SK-N-SH (cell line): ENCODE results near the gene AMELY. TPM values are rescaled to one million over a fixed set of nuclear protein-coding genes. Genes with fewer than 3 reads are reported as not detected.

ENCODE experiments used
- CTCF ChIA-PET: fragments of 300-600, 350-600 bp; formaldehyde crosslinking; extraction: SDS; loops from one replicate; lab custom pipeline; 2021; lab: Yijun Ruan, JAX
- POLR2A ChIA-PET: fragments of 350-600 bp; sonication (Branson Sonifier 250); formaldehyde crosslinking; extraction: SDS; loops from one replicate; lab custom pipeline; 2020; ENCODE audit warnings: antibody characterized with exemption, inconsistent platforms; lab: Yijun Ruan, JAX
- DNase-seq: peaks from one replicate; pipeline ENCODE4 v3.0.0; 2012
- H2AFZ ChIP-seq: fragments of 200-600 bp; sonication (generic); 2 replicates; pipeline ENCODE4 v1.8.1; 2016; ENCODE audit warnings: antibody characterized with exemption, mild to moderate bottlenecking, low read depth
- H3F3A ChIP-seq: fragments of 200-600 bp; sonication (generic); replicated peaks from 2 replicates; pipeline ENCODE3; 2016; ENCODE audit warnings: antibody characterized with exemption, mild to moderate bottlenecking; ENCODE audit not compliant: insufficient read depth
- H3K27ac ChIP-seq, 2 experiments: fragments of 200-500 bp in 1 of 2; fragments of 200-600 bp in 1 of 2; sonication (Bioruptor generic) in 1 of 2; sonication (generic), shearing (Covaris generic) in 1 of 2; 2 replicates each; pipeline versions ENCODE4 v1.5.1 to v1.6.1; 2014 to 2016; ENCODE audit warnings: low read depth in 2 of 2, inconsistent platforms in 1 of 2, low read length in 1 of 2, mild to moderate bottlenecking in 1 of 2, mixed read lengths in 1 of 2
- H3K27me3 ChIP-seq: fragments of 200-600 bp; sonication (generic), shearing (Covaris generic); 2 replicates; pipeline ENCODE4 v1.6.1; 2016; ENCODE audit warnings: mixed run types; ENCODE audit not compliant: insufficient read depth
- H3K36me3 ChIP-seq, 2 experiments: fragments of 200-500 bp in 1 of 2; fragments of 200-600 bp in 1 of 2; sonication (Bioruptor generic) in 1 of 2; sonication (generic) in 1 of 2; replicated peaks in 1 of 2; 2 replicates each; pipeline versions ENCODE3 to v1.5.1; 2014 to 2016; ENCODE audit warnings: low read length in 1 of 2, mild to moderate bottlenecking in 1 of 2; ENCODE audit not compliant: insufficient read depth in 2 of 2, control insufficient read depth in 1 of 2
- H3K4me1 ChIP-seq, 2 experiments: fragments of 200-500 bp in 1 of 2; fragments of 200-600 bp in 1 of 2; sonication (Bioruptor generic) in 1 of 2; sonication (generic), shearing (Covaris generic) in 1 of 2; 2 replicates each; pipeline versions ENCODE4 v1.5.1 to v1.6.1; 2014 to 2016; ENCODE audit warnings: low read depth in 1 of 2, low read length in 1 of 2, mixed run types in 1 of 2; ENCODE audit not compliant: insufficient read depth in 2 of 2, control insufficient read depth in 1 of 2
- H3K4me2 ChIP-seq: fragments of 200-600 bp; sonication (generic), shearing (Covaris generic); 2 replicates; pipeline ENCODE4 v1.6.1; 2017; ENCODE audit warnings: mixed run types
- H3K4me3 ChIP-seq, 2 experiments: fragments of 200-500 bp in 1 of 2; fragments of 200-600 bp in 1 of 2; sonication (Bioruptor generic) in 1 of 2; sonication (generic), shearing (Covaris generic) in 1 of 2; 2 replicates each; pipeline versions ENCODE4 v1.5.1 to v1.8.1; 2014 to 2016; ENCODE audit warnings: low read depth in 2 of 2, inconsistent platforms in 1 of 2, low read length in 1 of 2, mild to moderate bottlenecking in 1 of 2, mixed read lengths in 1 of 2, moderate library complexity in 1 of 2
- H3K79me2 ChIP-seq: fragments of 200-600 bp; sonication (generic); 2 replicates; pipeline ENCODE4 v1.8.1; 2017; ENCODE audit warnings: mild to moderate bottlenecking; ENCODE audit not compliant: insufficient read depth
- H3K9ac ChIP-seq: fragments of 200-600 bp; sonication (generic); 2 replicates; pipeline ENCODE4 v1.6.1; 2017; ENCODE audit warnings: mixed run types
- H3K9me2 ChIP-seq: fragments of 200-600 bp; sonication (generic); 2 replicates; pipeline ENCODE4 v1.6.1; 2017; ENCODE audit warnings: mixed run types
- H3K9me3 ChIP-seq: fragments of 200-600 bp; sonication (generic); 2 replicates; pipeline ENCODE4 v1.6.1; 2017; ENCODE audit warnings: mixed run types, mild to moderate bottlenecking, moderate library complexity
- H4K20me1 ChIP-seq: fragments of 200-600 bp; sonication (generic); 2 replicates; pipeline ENCODE4 v1.6.1; 2017; ENCODE audit warnings: mild to moderate bottlenecking, mixed run types; ENCODE audit not compliant: insufficient read depth
- CHD2 ChIP-seq: fragments of 150-350 bp; IDR thresholded peaks from 2 replicates; pipeline ENCODE4 v1.6.1; 2018; ENCODE audit warnings: low read length; ENCODE audit not compliant: partially characterized antibody
- CTCF ChIP-seq: fragments of 200-600 bp; sonication (generic); IDR thresholded peaks from 2 replicates; pipeline ENCODE4 v1.6.1; 2017; ENCODE audit warnings: antibody characterized with exemption, mild to moderate bottlenecking, moderate library complexity
- FOXJ3 ChIP-seq: sonication (generic); formaldehyde crosslinking; IDR thresholded peaks from 2 replicates; pipeline ENCODE4 v1.5.1; 2020; ENCODE audit warnings: mild to moderate bottlenecking, missing genetic modification reagents
- FOXM1 ChIP-seq: IDR thresholded peaks from 2 replicates; pipeline ENCODE4 v1.4.0; 2012; ENCODE audit warnings: low read depth, mild to moderate bottlenecking
- GATA2 ChIP-seq: sonication (generic); formaldehyde crosslinking; IDR thresholded peaks from 2 replicates; pipeline ENCODE4 v1.5.0; 2020; ENCODE audit warnings: mild to moderate bottlenecking, missing genetic modification reagents
- IRF3 ChIP-seq: fragments of 150-350 bp; IDR thresholded peaks from 2 replicates; pipeline ENCODE4 v1.6.1; 2016; ENCODE audit warnings: mild to moderate bottlenecking, low read depth, low read length
- MXI1 ChIP-seq: IDR thresholded peaks from 2 replicates; pipeline ENCODE4 v1.6.1; 2012; ENCODE audit warnings: mild to moderate bottlenecking, low read depth, low read length, improper control_type of control experiment
- NFIC ChIP-seq: IDR thresholded peaks from 2 replicates; pipeline ENCODE4 v1.4.0; 2012; ENCODE audit warnings: borderline replicate concordance
- PBX3 ChIP-seq: IDR thresholded peaks from 2 replicates; pipeline ENCODE4; 2012
- RCOR1 ChIP-seq: fragments of 150-350 bp; IDR thresholded peaks from 2 replicates; pipeline ENCODE4 v1.6.1; 2017; ENCODE audit warnings: antibody characterized with exemption, low read length
- RFX5 ChIP-seq: IDR thresholded peaks from 2 replicates; pipeline ENCODE4 v1.6.1; 2012; ENCODE audit warnings: mild to moderate bottlenecking, improper control_type of control experiment, low read length
- RXRA ChIP-seq: IDR thresholded peaks from 2 replicates; pipeline ENCODE4 v1.4.0; 2012; ENCODE audit warnings: low read depth, mild to moderate bottlenecking, borderline replicate concordance
- TAF1 ChIP-seq: IDR thresholded peaks from 2 replicates; pipeline ENCODE4 v1.6.1; 2012; ENCODE audit warnings: low read depth, mild to moderate bottlenecking, low read length, moderate library complexity, borderline replicate concordance
- TEAD4 ChIP-seq: IDR thresholded peaks from 2 replicates; pipeline ENCODE4 v1.4.0; 2012; ENCODE audit warnings: mild to moderate bottlenecking, borderline replicate concordance; ENCODE audit not compliant: insufficient read depth
- ZBTB33 ChIP-seq: IDR thresholded peaks from 2 replicates; pipeline ENCODE4 v1.4.0; 2012; ENCODE audit warnings: low read depth, borderline replicate concordance
- WGBS: methylation state at CpG from one replicate; pipeline ENCODE4 v1.1.6; 2017; ENCODE audit warnings: low lambda C conversion rate; 5-methylcytosine and 5-hydroxymethylcytosine counted together
- polyA plus RNA-seq, 3 experiments: library from polyadenylated mRNA; depleted of rRNA; stranded (reverse); fragments of >200 nt; gene quantifications; 2 replicates each; pipeline ENCODE4 v1.2.3, GENCODE V29; 2012

Gene AMELY
- polyA plus RNA-seq, 1 of the 3 experiments (the other 2 are of a cell fraction) = not detected

GRCh38 chrY:6910372-6911252 is 940 bp downstream of the AMELY start, which contains the start of gene TBL1Y:
TBL1Y (plus strand) TSS chrY:6910697; CDS start chrY:7025085, 114,388 bp downstream.
- Histone ChIP-seq H3K4me1 (no peaks in the 10 kb centered on the region), H2AFZ (no peak within 1 kb of the TSS), H3K4me2 (no peak within 1 kb of the TSS), H3K27ac (no peak within 1 kb of the TSS), H3K79me2 (no peaks in the 10 kb centered on the region), H4K20me1 (no peaks in the 10 kb centered on the region), H3K4me3 (no peak within 1 kb of the TSS), H3K36me3 (no peaks in the 10 kb centered on the region), H3K27me3 (no peaks in the 10 kb centered on the region), H3K9me3 (no peaks in the 10 kb centered on the region), H3K9me2 (no peaks in the 10 kb centered on the region), H3F3A (no peaks in the 10 kb centered on the region), H3K9ac (no peak within 1 kb of the TSS)
- whole genome bisulfite sequencing = no CpG with 5 or more reads among the region's 91 CpGs
- TF ChIP-seq RFX5 = no peak
- no peak for TF ChIP-seq ZBTB33
- TF ChIP-seq TAF1 = no peak
- TF ChIP-seq FOXM1 = no peak
- TF ChIP-seq TEAD4 = no peak
- ChIA-PET CTCF (no interaction called here), POLR2A (no interaction called here)
- DNase-seq = no peak

GRCh38 chrY:6909856-6910255 is 1.7 kb downstream of the AMELY start:
- H2AFZ ChIP-seq = no peak overlapping the region
- no peaks in the 10 kb centered on the region for H3F3A ChIP-seq
- no peaks in the 10 kb centered on the region for H3K27me3 ChIP-seq
- no peak overlapping the region for H3K4me3 ChIP-seq
- H3K9me3 ChIP-seq = no peaks in the 10 kb centered on the region
- ChIA-PET POLR2A (no interaction called here), CTCF (no interaction called here)
- no peak overlapping the region for H3K4me2 ChIP-seq
- DNase-seq = no peak
- TF ChIP-seq NFIC (no peak), CTCF (no peak), MXI1 (no peak), RFX5 (no peak), FOXJ3 (CRISPR knock-in tag) (no peak), GATA2 (CRISPR knock-in tag) (no peak), TAF1 (no peak), PBX3 (no peak), IRF3 (no peak), RXRA (no peak), CHD2 (no peak), RCOR1 (no peak)
- WGBS = no CpG with 5 or more reads among the region's 14 CpGs
- H4K20me1 ChIP-seq = no peaks in the 10 kb centered on the region
- H3K36me3 ChIP-seq = no peaks in the 10 kb centered on the region
- no peaks in the 10 kb centered on the region for H3K4me1 ChIP-seq
- H3K9me2 ChIP-seq = no peaks in the 10 kb centered on the region
- no peak overlapping the region for H3K9ac ChIP-seq
- H3K27ac ChIP-seq = no peak overlapping the region
- H3K79me2 ChIP-seq = no peaks in the 10 kb centered on the region
